NCI-H187 (cell line): Measurements from ENCODE around the gene FBXL22.
"Not testable (repeated sequence)": the region's sequence is repeated elsewhere in the genome, so short reads cannot be mapped to it uniquely, and the experiment has no call there.

Source experiments
- DNase-seq, 2 experiments: peaks; one replicate each; lab custom pipeline; 2025; lab: John Stamatoyannopoulos, UW

The FBXL22 gene

GRCh38 chr15:63612300-63612699 lies 15.1 kb downstream of the FBXL22 start:
- no peak for DNase-seq

GRCh38 chr15:63615935-63616334 lies 18.7 kb downstream of the FBXL22 start:
- no peak for DNase-seq

- not testable (repeated sequence) for DNase-seq
These were observed 20.0 kb downstream of the FBXL22 start for GRCh38 chr15:63617147-63617546.

GRCh38 chr15:63617627-63618026 lies 20.4 kb downstream of the FBXL22 start:
- not testable (repeated sequence) for DNase-seq

- not testable (repeated sequence) for DNase-seq
These were observed 23.6 kb downstream of the FBXL22 start for GRCh38 chr15:63620760-63621159.

GRCh38 chr15:63623232-63623969 lies 26.2 kb downstream of the FBXL22 start:
- no peak for DNase-seq

- DNase-seq: no peak
These were observed 29.8 kb downstream of the FBXL22 start for GRCh38 chr15:63626955-63627354.

GRCh38 chr15:63628123-63628822 lies 31.1 kb downstream of the FBXL22 start:
- DNase-seq: no peak

GRCh38 chr15:63630036-63630751 lies 33.0 kb downstream of the FBXL22 start:
- DNase-seq: no peak

GRCh38 chr15:63633312-63633711 lies 36.1 kb downstream of the FBXL22 start:
- no peak for DNase-seq

GRCh38 chr15:63634154-63634553 lies 37.0 kb downstream of the FBXL22 start:
- no peak for DNase-seq

GRCh38 chr15:63636518-63637061 lies 39.4 kb downstream of the FBXL22 start:
- no peak for DNase-seq

- no peak for DNase-seq
These were observed 41.7 kb downstream of the FBXL22 start for GRCh38 chr15:63638839-63639238.

- DNase-seq: no peak
These were observed 43.0 kb downstream of the FBXL22 start for GRCh38 chr15:63640146-63640545.
